PC-9 (cell line): ENCODE data around the gene PON1. TPM values are rescaled to one million over a fixed set of nuclear protein-coding genes. Genes with fewer than 3 reads are reported as not detected.

Experiments used
- BruUV-seq: library from RNA; stranded (reverse); fragments of 400-500 nt; replicated peaks from 2 replicates; lab custom pipeline; 2021; lab: Mats Ljungman, UMichigan
- CTCF ChIA-PET: fragments of 300-600 bp; sonication (Branson Sonifier 250); formaldehyde crosslinking; loops from one replicate; lab custom pipeline; 2022; ENCODE audit warnings: antibody characterized with exemption; lab: Charles Lee
- POLR2A ChIA-PET: fragments of 300-600 bp; sonication (Branson Sonifier 250); formaldehyde crosslinking; loops from one replicate; lab custom pipeline; 2022; ENCODE audit warnings: antibody characterized with exemption; ENCODE audit not compliant: unreplicated experiment; lab: Charles Lee
- DNase-seq, 2 experiments: peaks; one replicate each; pipeline versions ENCODE4 v3.0.0 to v3.0.0-alpha.2; 2015 to 2022; ENCODE audit warnings: mixed read lengths in 1 of 2
- H2AFZ ChIP-seq: fragments of 200-600 bp; sonication (generic); 2 replicates; pipeline ENCODE4 v1.8.1; 2017; ENCODE audit warnings: antibody characterized with exemption
- H3F3A ChIP-seq: fragments of 200-600 bp; sonication (generic); 2 replicates; pipeline ENCODE4 v1.8.1; 2017; ENCODE audit warnings: antibody characterized with exemption, mild to moderate bottlenecking, low read depth; ENCODE audit not compliant: insufficient read depth
- H3K27ac ChIP-seq: fragments of 200-600 bp; sonication (generic); 2 replicates; pipeline ENCODE4 v1.6.1; 2016; ENCODE audit warnings: mixed run types
- H3K27me3 ChIP-seq: fragments of 200-600 bp; sonication (generic); 2 replicates; pipeline ENCODE4 v1.6.1; 2016; ENCODE audit warnings: low read depth, mixed run types; ENCODE audit not compliant: insufficient read depth
- H3K36me3 ChIP-seq: fragments of 200-600 bp; sonication (generic); 2 replicates; pipeline ENCODE4 v1.6.1; 2016; ENCODE audit warnings: low read depth, mixed run types
- H3K4me1 ChIP-seq: fragments of 200-600 bp; sonication (generic); replicated peaks from 2 replicates; pipeline ENCODE4 v1.6.1; 2016; ENCODE audit warnings: mixed run types; ENCODE audit not compliant: insufficient read depth
- H3K4me2 ChIP-seq: fragments of 200-600 bp; sonication (generic); 2 replicates; pipeline ENCODE4 v1.6.1; 2017; ENCODE audit warnings: mixed run types
- H3K4me3 ChIP-seq: fragments of 200-600 bp; sonication (generic); 2 replicates; pipeline ENCODE4 v1.6.1; 2016; ENCODE audit warnings: mixed run types
- H3K79me2 ChIP-seq: fragments of 200-600 bp; sonication (generic); 2 replicates; pipeline ENCODE4 v1.6.1; 2017; ENCODE audit warnings: low read depth, mixed run types
- H3K9me2 ChIP-seq: fragments of 200-600 bp; sonication (generic); 2 replicates; pipeline ENCODE4 v1.8.1; 2017; ENCODE audit warnings: mild to moderate bottlenecking; ENCODE audit not compliant: insufficient read depth
- H3K9me3 ChIP-seq: fragments of 200-600 bp; sonication (generic); 2 replicates; pipeline ENCODE4 v1.8.1; 2016; ENCODE audit warnings: low read depth; ENCODE audit not compliant: insufficient read depth
- H4K20me1 ChIP-seq: fragments of 200-600 bp; sonication (generic); 2 replicates; pipeline ENCODE4 v1.8.1; 2017; ENCODE audit not compliant: insufficient read depth
- CTCF ChIP-seq: fragments of 200-600 bp; sonication (generic); conservative IDR thresholded peaks from 2 replicates; pipeline ENCODE4 v1.6.1; 2017; ENCODE audit warnings: mixed run types, antibody characterized with exemption, mild to moderate bottlenecking, moderate library complexity
- EZH2 ChIP-seq: fragments of 200-600 bp; sonication (generic); IDR thresholded peaks from 2 replicates; pipeline ENCODE4 v1.8.0; 2017; ENCODE audit warnings: antibody characterized with exemption, low read depth
- intact Hi-C: fragments of 100-400 bp; cut with micrococcal nuclease; formaldehyde crosslinking; loops from one replicate; pipeline ENCODE4 v1.10.0; 2022; ENCODE audit not compliant: unreplicated experiment
- total RNA-seq: library from RNA; stranded (reverse); gene quantifications from 2 replicates; pipeline ENCODE4 v1.2.3, GENCODE V29; 2021

PON1 gene
- total RNA-seq, 1 experiment from 2014 or later = not detected

GRCh38 chr7:95255691-95256090 is 68.6 kb downstream of the PON1 start:
- ChIA-PET POLR2A (no interaction called here), CTCF (no interaction called here)
- Histone ChIP-seq H3K79me2 (no peaks in the 10 kb centered on the region), H2AFZ (no peak overlapping the region), H3K9me3 (no peaks in the 10 kb centered on the region), H4K20me1 (no peaks in the 10 kb centered on the region), H3K36me3 (no peaks in the 10 kb centered on the region), H3K9me2 (no peaks in the 10 kb centered on the region), H3K27me3 (no peaks in the 10 kb centered on the region), H3K27ac (no peak overlapping the region), H3K4me1 (no peaks in the 10 kb centered on the region), H3K4me3 (no peak overlapping the region), H3F3A (no peaks in the 10 kb centered on the region), H3K4me2 (no peak overlapping the region)
- BruUV-seq = no TSS peak
- TF ChIP-seq EZH2 (no peak), CTCF (no peak)
- no peak for DNase-seq
- intact Hi-C loops = no loop called here

GRCh38 chr7:95253986-95254385 is 70.3 kb downstream of the PON1 start:
- H3K36me3 ChIP-seq = no peaks in the 10 kb centered on the region
- H3K4me3 ChIP-seq = no peak overlapping the region
- no peaks in the 10 kb centered on the region for H3K9me3 ChIP-seq
- no peaks in the 10 kb centered on the region for H3K79me2 ChIP-seq
- H3F3A ChIP-seq = no peaks in the 10 kb centered on the region
- no peak for DNase-seq
- no peak for TF ChIP-seq EZH2
- TF ChIP-seq CTCF = no peak
- H3K9me2 ChIP-seq = no peaks in the 10 kb centered on the region
- H3K27me3 ChIP-seq = no peaks in the 10 kb centered on the region
- H4K20me1 ChIP-seq = no peaks in the 10 kb centered on the region
- BruUV-seq = no TSS peak
- no peak overlapping the region for H3K27ac ChIP-seq
- H2AFZ ChIP-seq = no peak overlapping the region
- CTCF ChIA-PET = no interaction called here
- H3K4me2 ChIP-seq = no peak overlapping the region
- no peaks in the 10 kb centered on the region for H3K4me1 ChIP-seq
- intact Hi-C loops = no loop called here
- POLR2A ChIA-PET = no interaction called here

GRCh38 chr7:95251966-95252365 is 72.4 kb downstream of the PON1 start:
- H3K9me2 ChIP-seq = no peaks in the 10 kb centered on the region
- ChIA-PET CTCF (no interaction called here), POLR2A (no interaction called here)
- BruUV-seq = no TSS peak
- H3K79me2 ChIP-seq = no peaks in the 10 kb centered on the region
- no peak overlapping the region for H2AFZ ChIP-seq
- no peak for DNase-seq
- TF ChIP-seq EZH2 (no peak), CTCF (no peak)
- no peaks in the 10 kb centered on the region for H3K4me1 ChIP-seq
- no peak overlapping the region for H3K4me2 ChIP-seq
- no peak overlapping the region for H3K4me3 ChIP-seq
- no peaks in the 10 kb centered on the region for H4K20me1 ChIP-seq
- H3F3A ChIP-seq = no peaks in the 10 kb centered on the region
- no peak overlapping the region for H3K27ac ChIP-seq
- no peaks in the 10 kb centered on the region for H3K9me3 ChIP-seq
- H3K27me3 ChIP-seq = no peaks in the 10 kb centered on the region
- H3K36me3 ChIP-seq = no peaks in the 10 kb centered on the region
- intact Hi-C loops = no loop called here
